ENCODE results near the gene GIMAP6. TPM values are rescaled to one million over a fixed set of nuclear protein-coding genes. Genes with fewer than 3 reads are reported as not detected.
"Not testable (repeated sequence)": the region's sequence is repeated elsewhere in the genome, so short reads cannot be mapped to it uniquely, and the experiment has no call there.

The GIMAP6 gene
- total and polyA plus RNA-seq, 2 of the 8 experiments (the other 6 are each of a cell fraction or from before 2014, with no cell fraction given) = not detected

DNA sequence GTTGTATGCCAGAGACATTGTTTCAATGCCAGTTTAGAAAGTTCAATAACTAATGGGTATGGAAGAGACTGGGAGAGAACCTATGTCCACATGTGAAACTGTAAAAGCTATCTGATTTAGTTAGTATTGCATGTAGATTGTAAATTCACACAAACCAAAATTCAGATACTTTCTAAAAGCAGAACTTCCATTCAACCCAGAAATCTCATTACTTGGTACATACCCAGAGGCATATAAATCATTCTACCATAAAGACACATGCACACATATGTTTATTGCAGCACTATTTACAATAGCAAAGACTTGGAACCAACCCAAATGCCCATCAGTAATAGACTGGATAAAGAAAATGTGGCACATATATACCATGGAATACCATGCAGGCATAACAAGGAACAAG, 30.6 kb upstream of the GIMAP6 start:
- CTCF ChIA-PET (ENCODE audit: partially characterized antibody); H2BK20ac ChIP-seq (ENCODE audit: low read length): not testable (repeated sequence)

More for the DNA sequence above, 30.6 kb upstream of the GIMAP6 start:
- H2BK15ac ChIP-seq (ENCODE audit: low read length); H3K14ac ChIP-seq (ENCODE audit: insufficient read length); FAIRE-seq; H2BK5ac ChIP-seq (ENCODE audit: low read depth, low read length); H3K56ac ChIP-seq (replicated peaks; ENCODE audit: insufficient read length, low read depth, low read length); H3K9me3 ChIP-seq (ENCODE audit: insufficient read depth in 2 of 2, low read depth in 1 of 2, low read length in 1 of 2); H3K18ac ChIP-seq (ENCODE audit: extremely low read depth, low read length); H3K23me2 ChIP-seq (ENCODE audit: low read depth, low read length); DNase-seq (ENCODE audit: low read depth in 1 of 2, low spot score in 2 of 2); H3K79me2 ChIP-seq (ENCODE audit: control insufficient read depth in 1 of 2, insufficient read depth in 2 of 2, low read length in 2 of 2); H3K36me3 ChIP-seq (ENCODE audit: control insufficient read depth in 2 of 4, insufficient read depth in 4 of 4, low read length in 3 of 4); H4K91ac ChIP-seq (replicated peaks; ENCODE audit: insufficient read length, low read length); H3K9ac ChIP-seq (replicated peaks in 1 of 4; ENCODE audit: extremely low read depth in 1 of 4, low read depth in 3 of 4, low read length in 3 of 4); H3K4ac ChIP-seq (replicated peaks; ENCODE audit: insufficient read length, low read depth, low read length); H3K79me1 ChIP-seq (ENCODE audit: low read depth, low read length); H3K4me3 ChIP-seq (ENCODE audit: extremely low read depth in 1 of 4, insufficient read depth in 2 of 4, low read depth in 3 of 4, low read length in 4 of 4); H2AFZ ChIP-seq (ENCODE audit: low read length); H4K20me1 ChIP-seq (replicated peaks in 1 of 2; ENCODE audit: control insufficient read depth in 1 of 2, insufficient read depth in 2 of 2, low read length in 2 of 2); H3K23ac ChIP-seq (ENCODE audit: insufficient read length); H4K8ac ChIP-seq (ENCODE audit: extremely low read depth, insufficient read depth, low read length); H2BK12ac ChIP-seq (ENCODE audit: low read depth, low read length); H4K5ac ChIP-seq (ENCODE audit: insufficient read length, low read depth, low read length); H3K27me3 ChIP-seq (replicated peaks in 1 of 4; ENCODE audit: control insufficient read depth in 3 of 4, extremely low read depth in 1 of 4, insufficient read depth in 3 of 4, low read length in 3 of 4); POLR2A ChIA-PET (ENCODE audit: partially characterized antibody); H2BK120ac ChIP-seq (replicated peaks; ENCODE audit: low read depth, low read length); H3K4me1 ChIP-seq (replicated peaks in 1 of 4; ENCODE audit: control insufficient read depth in 3 of 4, insufficient read depth in 4 of 4, low read length in 3 of 4); H2AK5ac ChIP-seq (ENCODE audit: low read depth, low read length); H3K27ac ChIP-seq (ENCODE audit: low read depth, low read length); H3K4me2 ChIP-seq (ENCODE audit: insufficient read depth in 1 of 2, low read depth in 2 of 2, low read length in 2 of 2): not testable (repeated sequence)

Data from H1 (cell line).